ENCODE data around the gene AKR7A3.

The AKR7A3 gene

DNA sequence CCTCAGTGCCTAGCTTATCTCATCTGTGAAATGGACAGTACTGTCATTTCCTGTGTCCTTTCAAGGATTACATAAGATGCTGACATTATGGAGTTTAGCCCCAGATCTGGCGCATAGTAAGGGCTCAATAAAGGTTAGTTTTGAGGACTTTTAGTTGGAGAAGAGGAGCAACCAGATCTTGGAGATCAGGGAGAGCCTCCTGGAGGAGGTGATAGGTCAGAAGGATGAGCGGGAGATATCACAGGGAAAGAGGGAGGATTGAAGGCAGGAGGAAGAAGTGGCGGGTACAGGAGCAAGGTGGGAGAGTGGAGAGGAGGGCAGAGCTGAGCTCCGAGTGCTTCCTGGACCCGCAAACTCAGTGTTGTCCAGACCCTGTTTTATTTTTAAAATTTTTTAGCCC, 41.0 kb upstream of the AKR7A3 start:
- no CpG with 5 or more reads among the region's 5 CpGs for WGBS, 2 donors (ENCODE audit: extremely low coverage in 2 of 2, insufficient read length in 2 of 2, insufficient replicate concordance in 1 of 2)
- Histone ChIP-seq H3K27me3 (ENCODE audit: control insufficient read depth in 3 of 3, insufficient read depth in 3 of 3, low read depth in 1 of 3, low read length in 3 of 3) (no peaks in the 10 kb centered on the region), H2AK5ac (ENCODE audit: low read depth, low read length) (no peak overlapping the region), H2BK15ac (ENCODE audit: low read length) (no peak overlapping the region), H3K4me1 (ENCODE audit: control insufficient read depth in 2 of 2, insufficient read depth in 1 of 2, low read depth in 1 of 2, low read length in 2 of 2) (no peaks in the 10 kb centered on the region), H2BK12ac (ENCODE audit: low read length) (no peak overlapping the region), H3K18ac (ENCODE audit: low read length) (no peak overlapping the region), H3K27ac (replicated peaks; ENCODE audit: low read length) (no peak overlapping the region), H2AFZ (ENCODE audit: low read length) (no peak overlapping the region), H2BK120ac (ENCODE audit: low read depth, low read length) (no peak overlapping the region), H3K9me3 (replicated peaks in 1 of 2; ENCODE audit: control insufficient read depth in 2 of 2, insufficient read depth in 1 of 2, low read depth in 1 of 2, low read length in 2 of 2) (peaks cover 0 to 3% of the 10 kb centered on the region in 2 donors), H2BK5ac (ENCODE audit: low read length) (no peak overlapping the region), H3K4me3 (ENCODE audit: low read length in 2 of 2) (no peak overlapping the region), H4K8ac (ENCODE audit: low read depth, low read length) (no peak overlapping the region), H3K36me3 (replicated peaks in 1 of 2; ENCODE audit: control insufficient read depth in 2 of 2, insufficient read depth in 2 of 2, low read length in 2 of 2) (peaks cover 16 to 55% of the 10 kb centered on the region in 2 donors), H3K79me1 (ENCODE audit: low read depth, low read length) (peaks cover 4% of the 10 kb centered on the region), H3K9ac (ENCODE audit: low read depth, low read length, poor library complexity) (no peak overlapping the region), H3K4ac (ENCODE audit: low read length) (no peak overlapping the region), H3K14ac (ENCODE audit: low read length) (no peak overlapping the region), H3K23ac (ENCODE audit: low read depth, low read length, poor library complexity) (no peak overlapping the region), H4K91ac (ENCODE audit: low read depth, low read length, poor library complexity) (no peak overlapping the region), H3K4me2 (ENCODE audit: insufficient read depth, low read length, poor library complexity, severe bottlenecking) (no peak overlapping the region)
- no peak for DNase-seq (ENCODE audit: low spot score)

DNA sequence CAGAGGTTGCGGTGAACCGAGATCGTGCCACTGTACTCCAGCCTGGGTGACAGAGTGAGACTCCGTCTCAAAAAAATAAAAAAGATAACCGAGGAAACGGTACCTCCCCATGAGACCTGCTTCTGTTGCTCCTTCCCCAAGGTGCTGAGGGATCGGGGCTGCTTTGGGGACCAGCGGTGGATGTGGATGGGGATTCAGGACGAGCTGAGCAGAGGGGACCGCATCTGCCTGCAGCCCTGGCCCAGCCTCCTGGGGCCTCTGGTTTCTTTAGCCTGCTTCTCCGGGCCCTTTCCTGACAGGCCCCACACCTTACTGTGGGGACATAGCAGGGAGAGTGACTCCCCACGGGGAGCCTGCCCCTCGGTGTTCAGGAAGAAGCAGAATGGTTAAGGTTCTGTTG, 40.6 kb upstream of the AKR7A3 start:
- Histone ChIP-seq H4K8ac (ENCODE audit: low read depth, low read length) (no peak overlapping the region), H3K9ac (ENCODE audit: low read depth, low read length, poor library complexity) (no peak overlapping the region), H3K4me1 (ENCODE audit: control insufficient read depth in 2 of 2, insufficient read depth in 1 of 2, low read depth in 1 of 2, low read length in 2 of 2) (no peaks in the 10 kb centered on the region), H2AK5ac (ENCODE audit: low read depth, low read length) (no peak overlapping the region), H2AFZ (ENCODE audit: low read length) (no peak overlapping the region), H3K4me3 (ENCODE audit: low read length in 2 of 2) (no peak overlapping the region), H3K4ac (ENCODE audit: low read length) (no peak overlapping the region), H3K23ac (ENCODE audit: low read depth, low read length, poor library complexity) (no peak overlapping the region), H3K36me3 (replicated peaks in 1 of 2; ENCODE audit: control insufficient read depth in 2 of 2, insufficient read depth in 2 of 2, low read length in 2 of 2) (peaks cover 16 to 60% of the 10 kb centered on the region in 2 donors), H2BK5ac (ENCODE audit: low read length) (no peak overlapping the region), H4K91ac (ENCODE audit: low read depth, low read length, poor library complexity) (no peak overlapping the region), H3K27ac (replicated peaks; ENCODE audit: low read length) (no peak overlapping the region), H2BK15ac (ENCODE audit: low read length) (no peak overlapping the region), H3K79me1 (ENCODE audit: low read depth, low read length) (peaks cover 4% of the 10 kb centered on the region), H3K4me2 (ENCODE audit: insufficient read depth, low read length, poor library complexity, severe bottlenecking) (no peak overlapping the region), H3K27me3 (ENCODE audit: control insufficient read depth in 3 of 3, insufficient read depth in 3 of 3, low read depth in 1 of 3, low read length in 3 of 3) (no peaks in the 10 kb centered on the region), H3K9me3 (replicated peaks in 1 of 2; ENCODE audit: control insufficient read depth in 2 of 2, insufficient read depth in 1 of 2, low read depth in 1 of 2, low read length in 2 of 2) (peaks cover 0 to 3% of the 10 kb centered on the region in 2 donors), H2BK12ac (ENCODE audit: low read length) (no peak overlapping the region), H2BK120ac (ENCODE audit: low read depth, low read length) (no peak overlapping the region), H3K14ac (ENCODE audit: low read length) (no peak overlapping the region), H3K18ac (ENCODE audit: low read length) (no peak overlapping the region)
- no peak for DNase-seq (ENCODE audit: low spot score)
- no CpG with 5 or more reads among the region's 13 CpGs for WGBS, 2 donors (ENCODE audit: extremely low coverage in 2 of 2, insufficient read length in 2 of 2, insufficient replicate concordance in 1 of 2)

DNA sequence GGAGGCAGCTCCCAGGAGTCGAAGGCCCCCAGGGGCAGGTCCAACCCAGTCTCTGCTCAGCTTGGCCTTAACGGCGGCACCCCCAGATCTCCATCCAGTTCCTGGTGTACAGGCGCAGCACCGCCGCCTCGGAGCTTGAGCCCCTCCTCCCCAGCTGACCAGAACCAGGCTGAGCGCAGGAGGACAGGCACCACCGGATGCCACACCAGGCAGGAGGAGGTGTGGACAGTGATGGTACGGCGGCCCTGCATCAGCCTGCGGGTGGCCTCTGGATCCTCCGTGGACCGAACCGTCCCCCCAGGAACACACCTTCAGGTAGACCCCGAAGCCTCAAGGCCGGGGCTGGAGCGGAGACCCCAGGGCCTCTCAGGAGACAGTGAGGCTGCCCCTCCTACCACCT, 39.9 kb upstream of the AKR7A3 start:
- Histone ChIP-seq H3K27me3 (ENCODE audit: control insufficient read depth in 3 of 3, insufficient read depth in 3 of 3, low read depth in 1 of 3, low read length in 3 of 3) (no peaks in the 10 kb centered on the region), H2AK5ac (ENCODE audit: low read depth, low read length) (no peak overlapping the region), H3K4ac (ENCODE audit: low read length) (no peak overlapping the region), H3K4me3 (ENCODE audit: low read length in 2 of 2) (no peak overlapping the region), H3K18ac (ENCODE audit: low read length) (peak overlapping the region; percentile 28), H2BK15ac (ENCODE audit: low read length) (no peak overlapping the region), H3K4me2 (ENCODE audit: insufficient read depth, low read length, poor library complexity, severe bottlenecking) (no peak overlapping the region), H3K27ac (replicated peaks; ENCODE audit: low read length) (no peak overlapping the region), H3K79me1 (ENCODE audit: low read depth, low read length) (peaks cover 4% of the 10 kb centered on the region), H4K8ac (ENCODE audit: low read depth, low read length) (no peak overlapping the region), H2BK12ac (ENCODE audit: low read length) (no peak overlapping the region), H4K91ac (ENCODE audit: low read depth, low read length, poor library complexity) (no peak overlapping the region), H2BK5ac (ENCODE audit: low read length) (no peak overlapping the region), H3K9ac (ENCODE audit: low read depth, low read length, poor library complexity) (no peak overlapping the region), H3K23ac (ENCODE audit: low read depth, low read length, poor library complexity) (peak overlapping the region; percentile 73), H3K4me1 (ENCODE audit: control insufficient read depth in 2 of 2, insufficient read depth in 1 of 2, low read depth in 1 of 2, low read length in 2 of 2) (no peaks in the 10 kb centered on the region), H3K9me3 (replicated peaks in 1 of 2; ENCODE audit: control insufficient read depth in 2 of 2, insufficient read depth in 1 of 2, low read depth in 1 of 2, low read length in 2 of 2) (peaks cover 0 to 2% of the 10 kb centered on the region in 2 donors), H2AFZ (ENCODE audit: low read length) (no peak overlapping the region), H3K14ac (ENCODE audit: low read length) (no peak overlapping the region), H2BK120ac (ENCODE audit: low read depth, low read length) (no peak overlapping the region), H3K36me3 (replicated peaks in 1 of 2; ENCODE audit: control insufficient read depth in 2 of 2, insufficient read depth in 2 of 2, low read length in 2 of 2) (peaks cover 16 to 67% of the 10 kb centered on the region in 2 donors)
- no CpG with 5 or more reads among the region's 18 CpGs for WGBS, 2 donors (ENCODE audit: extremely low coverage in 2 of 2, insufficient read length in 2 of 2, insufficient replicate concordance in 1 of 2)
- DNase-seq (ENCODE audit: low spot score): no peak

DNA sequence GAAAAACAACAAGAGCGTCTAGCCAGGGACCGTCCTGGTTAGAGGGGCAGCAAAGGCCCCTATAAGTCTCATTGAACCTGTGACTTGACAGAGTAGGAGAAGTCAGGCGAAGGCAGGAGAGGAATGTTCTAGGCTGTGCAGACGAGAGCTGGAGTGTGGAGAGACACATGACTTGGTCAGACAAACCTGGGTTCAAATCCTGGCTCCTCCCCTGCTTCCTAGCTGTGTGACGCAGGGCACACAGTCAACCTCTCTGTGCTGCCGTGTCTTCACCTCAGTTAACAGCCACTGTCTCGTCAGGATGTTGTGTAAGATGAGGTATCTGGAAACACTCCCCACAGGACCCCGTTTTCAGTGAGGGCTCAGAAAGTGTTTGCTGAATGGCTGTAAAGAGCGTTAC, 39.2 kb upstream of the AKR7A3 start:
- Histone ChIP-seq H4K91ac (ENCODE audit: low read depth, low read length, poor library complexity) (no peak overlapping the region), H3K79me1 (ENCODE audit: low read depth, low read length) (peaks cover 4% of the 10 kb centered on the region), H3K23ac (ENCODE audit: low read depth, low read length, poor library complexity) (no peak overlapping the region), H2BK5ac (ENCODE audit: low read length) (no peak overlapping the region), H3K9ac (ENCODE audit: low read depth, low read length, poor library complexity) (no peak overlapping the region), H3K4me3 (ENCODE audit: low read length in 2 of 2) (no peak overlapping the region), H4K8ac (ENCODE audit: low read depth, low read length) (no peak overlapping the region), H3K27ac (replicated peaks; ENCODE audit: low read length) (no peak overlapping the region), H2BK15ac (ENCODE audit: low read length) (no peak overlapping the region), H2AK5ac (ENCODE audit: low read depth, low read length) (no peak overlapping the region), H3K4me1 (ENCODE audit: control insufficient read depth in 2 of 2, insufficient read depth in 1 of 2, low read depth in 1 of 2, low read length in 2 of 2) (no peaks in the 10 kb centered on the region), H2BK120ac (ENCODE audit: low read depth, low read length) (no peak overlapping the region), H3K18ac (ENCODE audit: low read length) (no peak overlapping the region), H3K27me3 (ENCODE audit: control insufficient read depth in 3 of 3, insufficient read depth in 3 of 3, low read depth in 1 of 3, low read length in 3 of 3) (no peaks in the 10 kb centered on the region), H3K4me2 (ENCODE audit: insufficient read depth, low read length, poor library complexity, severe bottlenecking) (no peak overlapping the region), H3K4ac (ENCODE audit: low read length) (no peak overlapping the region), H2AFZ (ENCODE audit: low read length) (no peak overlapping the region), H3K14ac (ENCODE audit: low read length) (no peak overlapping the region), H2BK12ac (ENCODE audit: low read length) (no peak overlapping the region), H3K9me3 (replicated peaks in 1 of 2; ENCODE audit: control insufficient read depth in 2 of 2, insufficient read depth in 1 of 2, low read depth in 1 of 2, low read length in 2 of 2) (peaks cover 0 to 2% of the 10 kb centered on the region in 2 donors), H3K36me3 (replicated peaks in 1 of 2; ENCODE audit: control insufficient read depth in 2 of 2, insufficient read depth in 2 of 2, low read length in 2 of 2) (peaks cover 16 to 68% of the 10 kb centered on the region in 2 donors)
- no peak for DNase-seq (ENCODE audit: low spot score)
- no CpG with 5 or more reads among the region's 9 CpGs for WGBS, 2 donors (ENCODE audit: extremely low coverage in 2 of 2, insufficient read length in 2 of 2, insufficient replicate concordance in 1 of 2)
